GM13977 (cell line): ENCODE data around the gene FGFRL1.
"Not testable (repeated sequence)": the region's sequence is repeated elsewhere in the genome, so short reads cannot be mapped to it uniquely, and the experiment has no call there.

Experiments used
- DNase-seq: peaks from one replicate; pipeline ENCODE4 v3.0.0; 2012; ENCODE audit warnings: low spot score
- in situ Hi-C: fragments of 300-500 bp; cut with MboI; formaldehyde crosslinking; loops from one replicate; pipeline ENCODE4 v1.12.0; 2022; ENCODE audit warnings: low sequenced_read_pairs, low pct_unique_long_range_greater_than_20kb, mixed read lengths, inconsistent platforms; ENCODE audit not compliant: unreplicated experiment
- TF ChIP-seq, protein P1 (sequence below): IDR thresholded peaks from 2 replicates; pipeline ENCODE4 v1.5.1; 2012; ENCODE audit warnings: mild to moderate bottlenecking, control low read depth; ENCODE audit not compliant: insufficient read depth; ENCODE audit errors: extremely low read depth, missing control alignments

Gene FGFRL1

GRCh38 chr4:1042352-1043055 lies 31.1 kb downstream of the FGFRL1 start:
- in situ Hi-C loops: no loop called here
- TF ChIP-seq, protein P1, sequence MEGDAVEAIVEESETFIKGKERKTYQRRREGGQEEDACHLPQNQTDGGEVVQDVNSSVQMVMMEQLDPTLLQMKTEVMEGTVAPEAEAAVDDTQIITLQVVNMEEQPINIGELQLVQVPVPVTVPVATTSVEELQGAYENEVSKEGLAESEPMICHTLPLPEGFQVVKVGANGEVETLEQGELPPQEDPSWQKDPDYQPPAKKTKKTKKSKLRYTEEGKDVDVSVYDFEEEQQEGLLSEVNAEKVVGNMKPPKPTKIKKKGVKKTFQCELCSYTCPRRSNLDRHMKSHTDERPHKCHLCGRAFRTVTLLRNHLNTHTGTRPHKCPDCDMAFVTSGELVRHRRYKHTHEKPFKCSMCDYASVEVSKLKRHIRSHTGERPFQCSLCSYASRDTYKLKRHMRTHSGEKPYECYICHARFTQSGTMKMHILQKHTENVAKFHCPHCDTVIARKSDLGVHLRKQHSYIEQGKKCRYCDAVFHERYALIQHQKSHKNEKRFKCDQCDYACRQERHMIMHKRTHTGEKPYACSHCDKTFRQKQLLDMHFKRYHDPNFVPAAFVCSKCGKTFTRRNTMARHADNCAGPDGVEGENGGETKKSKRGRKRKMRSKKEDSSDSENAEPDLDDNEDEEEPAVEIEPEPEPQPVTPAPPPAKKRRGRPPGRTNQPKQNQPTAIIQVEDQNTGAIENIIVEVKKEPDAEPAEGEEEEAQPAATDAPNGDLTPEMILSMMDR: no peak
- DNase-seq: no peak

DNA sequence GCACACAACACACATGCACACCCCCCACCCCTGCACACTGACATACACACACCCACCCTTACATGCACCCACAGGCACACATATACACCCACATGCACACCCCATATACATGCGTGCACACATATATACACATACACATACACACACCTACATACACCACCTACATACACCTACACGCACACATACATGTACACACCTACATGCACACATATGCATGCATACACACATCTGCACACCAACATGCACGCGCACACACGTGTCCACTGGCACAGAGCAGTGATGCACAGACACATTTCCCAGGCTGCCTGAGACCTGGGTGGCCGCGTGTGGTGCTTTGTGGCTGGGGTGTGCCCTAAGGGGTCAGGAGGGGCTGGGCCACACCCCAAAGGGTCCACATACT lies 31.7 kb downstream of the FGFRL1 start:
- TF ChIP-seq, protein P1: no peak
- in situ Hi-C loops: no loop called here
- no peak for DNase-seq

- TF ChIP-seq, protein P1: no peak
- no peak for DNase-seq
- in situ Hi-C loops: no loop called here
Observed at GRCh38 chr4:1043651-1044468, 32.4 kb downstream of the FGFRL1 start.

DNA sequence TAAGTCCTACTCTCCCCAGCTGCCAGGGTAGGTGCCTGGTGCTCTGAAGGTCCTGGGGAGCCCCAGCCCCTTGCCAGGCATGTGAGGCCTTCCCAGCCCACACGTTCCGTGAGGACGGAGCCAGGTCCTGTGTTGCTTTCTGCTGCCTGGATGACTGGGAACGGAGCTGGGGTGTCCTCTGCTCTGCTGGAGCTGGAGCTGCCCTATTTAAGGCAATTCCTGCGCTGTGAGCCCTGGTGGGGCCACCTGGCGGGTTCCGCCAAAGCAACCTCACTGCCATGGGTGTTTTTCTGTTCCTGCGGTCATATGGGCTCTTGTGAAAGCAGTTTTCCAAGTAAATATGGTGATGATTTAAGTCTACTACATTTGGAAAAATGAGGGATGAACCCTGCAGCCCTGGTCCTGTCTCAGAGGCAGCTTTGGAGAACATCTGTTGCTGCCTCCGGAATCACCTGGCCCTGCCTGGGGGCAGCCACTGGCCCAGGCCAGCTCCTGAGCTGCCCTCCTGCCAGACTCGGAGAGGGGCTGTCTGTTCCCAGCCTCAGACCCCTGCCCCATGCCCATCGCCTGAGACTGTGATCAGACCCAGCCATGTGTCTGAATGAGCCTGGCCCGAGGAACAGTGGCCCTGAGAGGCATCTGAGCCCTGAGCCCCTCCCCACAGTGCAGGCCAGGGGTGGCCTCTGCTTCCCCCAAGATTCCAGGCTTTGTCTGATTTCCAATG lies 33.2 kb downstream of the FGFRL1 start:
- no peak for DNase-seq
- TF ChIP-seq, protein P1: no peak
- in situ Hi-C loops: no loop called here

GRCh38 chr4:1045193-1045594 lies 33.8 kb downstream of the FGFRL1 start:
- DNase-seq: no peak
- TF ChIP-seq, protein P1: no peak
- in situ Hi-C loops: no loop called here

DNA sequence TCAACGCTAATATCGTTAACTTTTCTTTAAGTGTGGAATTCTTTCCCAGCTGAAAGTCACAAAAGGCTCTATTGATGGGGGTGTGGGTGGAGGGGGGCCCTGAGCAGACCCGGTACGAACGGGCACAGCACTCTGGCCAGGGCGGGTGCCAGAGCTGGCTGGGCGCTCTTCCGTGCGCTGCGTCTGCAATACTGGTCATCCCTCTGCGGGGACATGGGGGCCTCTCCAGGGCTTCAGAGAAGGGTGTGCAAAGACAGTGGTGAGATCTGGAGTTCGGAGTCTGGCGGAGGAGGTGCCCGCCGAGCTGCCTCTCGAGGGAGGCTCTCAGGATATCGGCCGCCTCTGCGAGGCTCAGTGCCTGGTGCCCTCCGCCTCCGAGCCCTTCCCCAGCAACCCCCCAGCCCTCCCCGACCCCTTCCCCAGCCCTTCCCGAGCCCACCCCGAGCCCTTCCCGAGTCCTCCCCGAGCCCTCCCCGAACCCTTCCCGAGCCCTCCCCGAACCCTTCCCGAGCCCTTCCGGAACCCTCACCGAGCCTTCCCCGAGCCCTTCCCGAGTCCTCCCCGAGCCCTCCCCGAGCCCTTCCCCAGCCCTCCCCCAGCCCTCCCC lies 34.3 kb downstream of the FGFRL1 start:
- TF ChIP-seq, protein P1: no peak
- no peak for DNase-seq
- in situ Hi-C loops: no loop called here

DNA sequence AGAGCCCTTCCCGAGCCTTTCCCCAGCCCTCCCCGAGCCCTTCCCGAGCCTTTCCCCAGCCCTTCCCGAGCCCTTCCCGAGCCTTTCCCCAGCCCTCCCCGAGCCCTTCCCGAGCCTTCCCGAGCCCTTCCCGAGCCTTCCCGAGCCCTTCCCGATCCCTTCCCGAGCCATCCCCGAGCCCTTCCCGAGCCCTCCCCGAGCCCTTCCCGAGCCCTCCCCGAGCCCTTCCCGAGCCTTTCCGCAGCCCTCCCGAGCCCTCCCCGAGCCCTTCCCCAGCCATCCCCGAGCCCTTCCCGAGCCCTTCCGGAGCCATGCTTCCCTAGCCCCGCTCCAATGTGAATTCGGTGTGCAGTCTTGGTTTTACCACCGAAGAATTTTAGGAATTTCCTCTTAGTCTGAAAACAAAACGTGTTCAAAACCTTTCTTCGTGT lies 35.2 kb downstream of the FGFRL1 start:
- DNase-seq, in situ Hi-C loops: not testable (repeated sequence)
